Ovary (tissue), 9 donors: ENCODE measurements around the gene GET4. TPM values are rescaled to one million over a fixed set of nuclear protein-coding genes. Genes with fewer than 3 reads are reported as not detected.

Source experiments
- DNase-seq, 5 donors: peaks; one replicate each; pipeline ENCODE4 v3.0.0-alpha.2; 2019 to 2020
- H3K27ac ChIP-seq, 2 donors: fragments of 200-600 bp; one replicate each; pipeline versions ENCODE4 v1.5.1 to v1.8.0; 2019 to 2022
- H3K27me3 ChIP-seq: fragments of 200-600 bp; one replicate; pipeline ENCODE4 v1.8.0; 2022
- H3K36me3 ChIP-seq: fragments of 200-600 bp; sonication (generic); one replicate; pipeline ENCODE4 v1.5.1; 2019
- H3K4me1 ChIP-seq: one replicate; pipeline ENCODE4 v1.8.1; 2013; ENCODE audit warnings: mild to moderate bottlenecking, moderate library complexity; ENCODE audit not compliant: insufficient read depth
- H3K4me3 ChIP-seq: fragments of 200-600 bp; sonication (generic); one replicate; pipeline ENCODE4 v1.5.1; 2017
- H3K9me3 ChIP-seq, 2 donors: fragments of 200-600 bp in 1 of 2; sonication (generic) in 1 of 2; one replicate each; pipeline versions ENCODE4 v1.5.1 to v1.8.1; 2013 to 2019; ENCODE audit warnings: mild to moderate bottlenecking in 1 of 2, moderate library complexity in 1 of 2
- EP300 ChIP-seq: sonication (generic); formaldehyde crosslinking; IDR thresholded peaks from one replicate; pipeline ENCODE4 v1.6.1; 2017; ENCODE audit warnings: antibody characterized with exemption
- POLR2A ChIP-seq: fragments of 450-650 bp; IDR thresholded peaks from one replicate; pipeline ENCODE4 v1.6.1; 2017; ENCODE audit warnings: antibody characterized with exemption, mild to moderate bottlenecking, moderate library complexity
- WGBS, 3 donors: extraction: QIAGEN DNeasy Blood & Tissue Kit in 1 of 3; methylation state at CpG; one replicate each; pipeline versions ENCODE4 v1.1.5 to v1.1.7; 2013 to 2017; 5-methylcytosine and 5-hydroxymethylcytosine counted together
- intact Hi-C, 4 donors: fragments of 100-400 bp; cut with DNase I; formaldehyde crosslinking; loops; one replicate each; pipeline versions ENCODE4 v1.11.0 to v1.15.1; 2022 to 2023
- polyA plus RNA-seq, 2 donors: library from polyadenylated mRNA; stranded (reverse); fragments of 200-250 nt in 1 of 2; fragments of 350-450 nt in 1 of 2; fragmentation: Illumina TruSeq in 1 of 2; extraction: RNeasy Lipid Tissue Mini Kit (QIAGEN cat#74804) in 1 of 2; gene quantifications; one replicate each; pipeline ENCODE4 v1.2.3, GENCODE V29; 2013 to 2014
- total RNA-seq, 7 donors: library from RNA; depleted of rRNA in 2 of 7; stranded (reverse); fragments of >200 nt in 2 of 7; fragmentation: NEBNext Ultra II Directional in 3 of 7; extraction: Animal tissue kit (Norgen Biotek cat#: 25700) in 3 of 7; gene quantifications; one replicate each; pipeline versions ENCODE4 v1.1.0 to v1.2.4, GENCODE V29; 2016 to 2023
- TF ChIP-seq, protein P1 (sequence below), 3 donors: fragments of 450-650 bp in 2 of 3; fragments of 200-600 bp in 1 of 3; IDR thresholded peaks; one replicate each; pipeline versions ENCODE4 v1.5.1 to v1.8.0; 2016 to 2022; ENCODE audit warnings: antibody characterized with exemption in 3 of 3, mild to moderate bottlenecking in 1 of 3
- donor health status: DM: no; HTN: no; CAD: no; lungs with moderate emphysema.
- donor health status: DM: no; HTN: no; CAD: no.
- donor health status: Bipolar disorder and iron deficiency.
- donor health status: DM: yes; HTN: yes; CAD: no.
- donor health status: DM: no; HTN: no; CAD: no.
- donor health status: DM: yes; HTN: yes; CAD: no.

GET4 gene
- total and polyA plus RNA-seq, 9 donors: 7.2 to 37.6 (median 30.4) TPM

DNA sequence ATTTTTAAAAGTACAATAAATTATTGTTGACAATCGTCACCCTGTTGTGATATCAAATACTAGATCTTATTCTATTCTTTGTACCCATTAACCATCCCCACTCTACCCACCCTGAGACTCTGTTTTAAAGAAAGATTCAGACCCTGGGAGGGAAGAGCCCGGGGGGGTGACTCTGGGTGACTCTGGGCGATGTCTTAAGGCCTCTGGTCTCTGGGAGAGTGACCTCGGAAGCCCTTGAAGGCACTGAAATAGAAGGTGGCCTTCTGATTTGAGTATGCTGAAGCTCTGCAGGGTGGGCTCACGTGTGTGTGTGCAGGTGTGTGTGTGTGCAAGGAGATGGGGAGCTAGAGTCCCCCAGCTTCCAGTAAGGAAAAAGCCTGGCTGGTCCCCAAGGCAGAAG, 68.4 kb downstream of the GET4 start:
- 86 to 91% (median 90%) methylated on average over 5 of the region's 5 CpGs for WGBS, 3 donors
- no peaks in the 10 kb centered on the region for H3K4me1 ChIP-seq
- H3K27me3 ChIP-seq: no peaks in the 10 kb centered on the region
- H3K9me3 ChIP-seq: no peaks in the 10 kb centered on the region
- H3K36me3 ChIP-seq: no peaks in the 10 kb centered on the region
- DNase-seq: no peak
- no peak overlapping the region for H3K4me3 ChIP-seq
- intact Hi-C loops: no loop called here
- no peak overlapping the region for H3K27ac ChIP-seq
- no peak for TF ChIP-seq POLR2A

DNA sequence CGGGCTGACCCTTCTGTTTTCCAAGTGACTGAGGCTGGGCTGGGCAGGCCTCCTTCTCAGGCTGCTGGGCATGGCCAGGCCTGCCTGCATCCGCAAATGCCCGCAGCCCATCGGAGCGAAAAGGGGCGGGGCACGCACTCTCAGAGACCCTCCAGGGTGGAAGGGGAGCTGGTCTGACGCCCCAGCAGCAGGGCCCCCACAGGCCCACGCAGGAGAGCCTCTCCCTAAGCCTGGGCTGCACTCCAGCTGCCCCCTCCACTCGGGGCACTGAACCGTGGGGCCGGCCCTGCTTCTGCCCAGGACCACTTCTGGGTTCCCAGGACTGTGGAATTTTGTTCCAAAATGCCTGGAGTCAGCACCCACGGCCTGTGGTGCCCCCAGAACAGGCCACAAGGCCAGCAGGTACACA, 68.8 kb downstream of the GET4 start:
- TF ChIP-seq POLR2A (no peak), EP300 (no peak)
- TF ChIP-seq, protein P1, sequence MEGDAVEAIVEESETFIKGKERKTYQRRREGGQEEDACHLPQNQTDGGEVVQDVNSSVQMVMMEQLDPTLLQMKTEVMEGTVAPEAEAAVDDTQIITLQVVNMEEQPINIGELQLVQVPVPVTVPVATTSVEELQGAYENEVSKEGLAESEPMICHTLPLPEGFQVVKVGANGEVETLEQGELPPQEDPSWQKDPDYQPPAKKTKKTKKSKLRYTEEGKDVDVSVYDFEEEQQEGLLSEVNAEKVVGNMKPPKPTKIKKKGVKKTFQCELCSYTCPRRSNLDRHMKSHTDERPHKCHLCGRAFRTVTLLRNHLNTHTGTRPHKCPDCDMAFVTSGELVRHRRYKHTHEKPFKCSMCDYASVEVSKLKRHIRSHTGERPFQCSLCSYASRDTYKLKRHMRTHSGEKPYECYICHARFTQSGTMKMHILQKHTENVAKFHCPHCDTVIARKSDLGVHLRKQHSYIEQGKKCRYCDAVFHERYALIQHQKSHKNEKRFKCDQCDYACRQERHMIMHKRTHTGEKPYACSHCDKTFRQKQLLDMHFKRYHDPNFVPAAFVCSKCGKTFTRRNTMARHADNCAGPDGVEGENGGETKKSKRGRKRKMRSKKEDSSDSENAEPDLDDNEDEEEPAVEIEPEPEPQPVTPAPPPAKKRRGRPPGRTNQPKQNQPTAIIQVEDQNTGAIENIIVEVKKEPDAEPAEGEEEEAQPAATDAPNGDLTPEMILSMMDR (IDR thresholded peaks at IDR 0.05): no peak
- no peak for DNase-seq
- no peaks in the 10 kb centered on the region for H3K4me1 ChIP-seq
- H3K9me3 ChIP-seq: no peaks in the 10 kb centered on the region
- no peak overlapping the region for H3K27ac ChIP-seq
- 67 to 85% (median 78%) methylated on average over 13 of the region's 13 CpGs for WGBS, 3 donors
- intact Hi-C loops: no loop called here
- H3K27me3 ChIP-seq: no peaks in the 10 kb centered on the region
- H3K4me3 ChIP-seq: no peak overlapping the region
- no peaks in the 10 kb centered on the region for H3K36me3 ChIP-seq

DNA sequence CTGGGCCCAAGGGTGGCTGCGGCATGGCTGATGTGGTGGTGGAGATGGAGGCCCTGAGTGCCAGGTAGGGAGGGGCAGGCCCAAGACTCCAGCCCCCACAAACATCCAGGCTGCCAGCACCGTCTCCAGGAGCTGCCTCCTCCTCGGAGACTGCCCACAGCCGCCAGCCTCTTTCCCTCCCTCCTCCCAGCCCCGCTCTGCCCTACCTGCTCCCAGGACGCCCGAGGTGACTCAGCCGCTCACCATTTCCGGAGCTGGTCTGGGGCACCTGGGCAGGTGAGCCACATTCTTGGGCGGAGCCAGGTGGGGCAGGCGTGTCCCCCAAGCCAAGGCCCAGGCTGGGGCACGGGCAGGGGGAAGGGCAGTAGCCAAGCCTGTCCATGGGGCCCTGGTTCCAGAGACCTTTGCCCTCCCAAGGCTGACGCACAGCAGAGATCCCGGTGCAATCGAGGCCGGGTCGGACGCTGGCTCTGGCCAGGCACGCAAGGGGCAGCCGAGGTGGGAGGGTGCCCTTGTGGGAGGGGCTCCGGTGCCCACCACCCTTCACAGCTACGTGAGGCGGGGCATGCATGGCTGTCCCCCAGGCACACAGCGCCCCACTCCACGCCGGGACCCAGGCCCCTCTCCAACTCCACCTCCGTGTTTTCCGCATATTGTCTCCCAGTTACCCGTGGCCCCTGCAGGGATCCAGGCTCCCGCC, 69.4 kb downstream of the GET4 start:
- H3K27me3 ChIP-seq: no peaks in the 10 kb centered on the region
- H3K9me3 ChIP-seq: no peaks in the 10 kb centered on the region
- H3K27ac ChIP-seq: no peak overlapping the region
- WGBS, 3 donors: 58 to 81% (median 68%) methylated on average over 19 to 30 of the region's 30 CpGs
- intact Hi-C loops: no loop called here
- H3K4me3 ChIP-seq: no peak overlapping the region
- TF ChIP-seq EP300: no peak
- no peak for TF ChIP-seq POLR2A
- TF ChIP-seq, protein P1 (IDR thresholded peaks at IDR 0.05): no peak
- no peaks in the 10 kb centered on the region for H3K36me3 ChIP-seq
- no peaks in the 10 kb centered on the region for H3K4me1 ChIP-seq
- DNase-seq: peak in 1 of 5 donors; percentile 36

Other genes with a start within 250 kb of the GET4 start
- 10 to 100 TPM; 16.3 to 41.0 (median 26.0) TPM for gene DNAAF5, start 149.9 kb upstream of the GET4 start, total RNA-seq
- 10 to 100 TPM; 12.9 to 14.7 TPM for gene DNAAF5, start 149.9 kb upstream of the GET4 start, polyA plus RNA-seq
- 10 to 100 TPM; 14.3 to 49.0 (median 42.9) TPM for gene PRKAR1B, start 149.3 kb upstream of the GET4 start, total RNA-seq
- gene PRKAR1B, start 149.3 kb upstream of the GET4 start, polyA plus RNA-seq: 10 to 100 TPM; 22.6 to 34.0 TPM
- 100 to 1,000 TPM; 140 to 196 (median 154) TPM for gene SUN1, start 44.1 kb upstream of the GET4 start, total RNA-seq
- gene SUN1, start 44.1 kb upstream of the GET4 start, polyA plus RNA-seq: 100 to 1,000 TPM; 100 to 135 TPM
- gene ADAP1, start 78.1 kb downstream of the GET4 start, total RNA-seq: 10 to 100 TPM in 1 of 7 donors, 1 to 10 TPM in 5, under 1 TPM in 1; 0.96 to 16.4 (median 3.6) TPM
- gene ADAP1, start 78.1 kb downstream of the GET4 start, polyA plus RNA-seq: 1 to 10 TPM in 1 of 2 donors, under 1 TPM in 1; 0.52 to 3.5 TPM
- 10 to 100 TPM in 6 of 7 donors, 1 to 10 TPM in 1; 9.0 to 15.2 (median 10.5) TPM for gene COX19, start 99.0 kb downstream of the GET4 start, total RNA-seq
- 1 to 10 TPM; 6.7 to 6.8 TPM for gene COX19, start 99.0 kb downstream of the GET4 start, polyA plus RNA-seq
- 1 to 10 TPM in 6 of 7 donors, not detected in 1; 1.3 to 5.2 (median 2.8) TPM for gene CYP2W1, start 106.6 kb downstream of the GET4 start, total RNA-seq
- under 1 TPM in 1 of 2 donors, not detected in 1; 0.64 TPM for gene CYP2W1, start 106.6 kb downstream of the GET4 start, polyA plus RNA-seq
- gene GPR146, start 168.0 kb downstream of the GET4 start, total RNA-seq: 10 to 100 TPM in 3 of 7 donors, 1 to 10 TPM in 4; 6.1 to 20.1 (median 8.4) TPM
- gene GPR146, start 168.0 kb downstream of the GET4 start, polyA plus RNA-seq: 10 to 100 TPM in 1 of 2 donors, 1 to 10 TPM in 1; 7.9 to 25.0 TPM
- gene GPER1, start 211.6 kb downstream of the GET4 start, total RNA-seq: 1 to 10 TPM in 6 of 7 donors, under 1 TPM in 1; 0.48 to 7.5 (median 3.2) TPM
- 1 to 10 TPM; 2.0 to 2.9 TPM for gene GPER1, start 211.6 kb downstream of the GET4 start, polyA plus RNA-seq